Aorta (tissue), 5 donors: ENCODE results near the gene CEBPA. TPM values are rescaled to one million over a fixed set of nuclear protein-coding genes. Genes with fewer than 3 reads are reported as not detected.
A peak's percentile ranks its signal among the peaks of the same experiment; 100 is the strongest.

Experiments
- ATAC-seq: fragments of 200-7000 bp; cut with Tn5 transposase; one replicate; pipeline ENCODE4 v1.9.1; 2022; ENCODE audit warnings: moderate library complexity; ENCODE audit not compliant: low FRiP score
- DNase-seq, 2 donors: peaks; one replicate each; pipeline ENCODE4 v3.0.0-alpha.2; 2020
- H3K27ac ChIP-seq, 2 donors: one replicate each; pipeline ENCODE4 v1.5.1; 2013; ENCODE audit warnings: low read length in 2 of 2, mild to moderate bottlenecking in 2 of 2, moderate library complexity in 2 of 2, control low read depth in 1 of 2, inconsistent platforms in 1 of 2, low read depth in 1 of 2
- H3K27me3 ChIP-seq, 2 donors: one replicate each; pipeline ENCODE4 v1.6.1; 2013; ENCODE audit warnings: control low read depth in 1 of 2, low read length in 1 of 2, mild to moderate bottlenecking in 1 of 2, moderate library complexity in 1 of 2; ENCODE audit not compliant: insufficient read depth in 2 of 2, control insufficient read depth in 1 of 2
- H3K36me3 ChIP-seq, 2 donors: one replicate each; pipeline ENCODE4 v1.6.1; 2013; ENCODE audit warnings: control low read depth in 1 of 2, low read length in 1 of 2, mild to moderate bottlenecking in 1 of 2; ENCODE audit not compliant: insufficient read depth in 2 of 2, control insufficient read depth in 1 of 2
- H3K4me1 ChIP-seq, 2 donors: one replicate each; pipeline ENCODE4 v1.6.1; 2013; ENCODE audit warnings: low read length in 2 of 2, control low read depth in 1 of 2, mild to moderate bottlenecking in 1 of 2, moderate library complexity in 1 of 2; ENCODE audit not compliant: insufficient read depth in 2 of 2, control insufficient read depth in 1 of 2
- H3K4me3 ChIP-seq, 2 donors: one replicate each; pipeline ENCODE4 v1.5.1; 2013; ENCODE audit warnings: low read length in 2 of 2, control low read depth in 1 of 2, mild to moderate bottlenecking in 1 of 2
- H3K9me3 ChIP-seq: one replicate; pipeline ENCODE4 v1.6.1; 2013; ENCODE audit warnings: mild to moderate bottlenecking, low read length; ENCODE audit not compliant: control insufficient read depth
- WGBS, 2 donors: extraction: QIAGEN DNeasy Blood & Tissue Kit; methylation state at CpG; one replicate each; pipeline ENCODE4 v1.1.7; 2013; 5-methylcytosine and 5-hydroxymethylcytosine counted together
- intact Hi-C, 2 donors: fragments of 100-400 bp; cut with DNase I; formaldehyde crosslinking; loops; one replicate each; pipeline versions ENCODE4 v1.14.2 to v1.15.0; 2022
- polyA plus RNA-seq, 2 donors: library from polyadenylated mRNA; stranded (reverse); fragments of 200-250 nt; gene quantifications; one replicate each; pipeline ENCODE4 v1.2.3, GENCODE V29; 2013
- total RNA-seq, 2 donors: library from RNA; stranded (reverse); fragmentation: NEBNext Ultra II Directional; extraction: Animal tissue kit (Norgen Biotek cat#: 25700); gene quantifications; one replicate each; pipeline ENCODE4 v1.2.1, GENCODE V29; 2021
- donor health status: healthy with polysubstance abuse.
- donor health status: Bipolar disorder and iron deficiency.
- donor health status: DM: no; HTN: no; CAD: no.
- donor health status: DM: no; HTN: no; CAD: no.
- donor health status: DM: yes; HTN: yes; CAD: no.

Gene CEBPA
- total and polyA plus RNA-seq, 4 donors = 1.0 to 14.3 (median 8.2) TPM

DNA sequence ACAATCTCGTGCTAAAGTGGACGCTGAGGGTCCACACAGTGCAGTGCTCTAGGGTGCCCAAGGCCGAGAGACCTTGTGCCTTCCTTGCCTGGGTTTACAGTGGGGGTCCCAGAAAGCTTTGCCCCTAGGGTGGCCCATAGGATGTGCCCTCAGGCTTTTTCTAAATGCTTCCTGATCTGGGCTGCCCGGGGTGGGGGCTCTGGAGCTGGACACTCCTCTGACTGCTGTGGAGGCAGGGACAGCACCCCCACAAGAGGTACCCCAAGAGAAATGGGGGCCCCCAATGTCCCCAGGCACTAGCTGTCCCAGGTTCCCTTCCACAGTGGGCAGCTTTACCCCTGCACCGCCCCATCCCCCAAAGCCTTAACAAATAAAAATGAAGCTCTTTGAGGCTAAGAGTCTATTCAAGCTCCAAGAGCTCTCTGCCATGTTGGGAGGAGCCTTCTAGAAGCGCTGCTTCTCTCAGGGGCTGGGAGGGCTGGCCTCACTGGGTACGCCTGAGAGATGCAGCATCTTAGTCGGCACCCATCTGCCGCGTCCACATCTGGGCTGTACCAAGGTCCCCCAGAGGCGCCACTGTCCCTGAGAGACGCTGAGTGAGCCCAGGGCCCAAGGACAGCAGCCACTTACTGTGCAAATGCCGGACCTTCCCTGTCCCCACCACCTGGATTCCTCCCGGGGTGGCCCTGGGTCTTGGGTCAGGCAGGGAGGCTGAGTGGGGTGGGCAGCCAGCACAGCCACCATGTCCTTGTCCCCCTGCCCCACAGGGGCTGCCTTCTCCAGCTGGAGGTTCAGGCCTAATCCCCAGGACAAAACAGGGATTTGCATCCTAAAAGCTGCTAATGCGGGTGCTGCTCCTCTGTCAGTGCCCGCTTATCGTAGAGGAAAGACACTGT, 27.4 kb downstream of the CEBPA start:
- DNase-seq (peak in 1 of 2 donors; percentile 24), ATAC-seq (no peak)
- Histone ChIP-seq H3K9me3 (no peaks in the 10 kb centered on the region), H3K27ac (no peak overlapping the region), H3K27me3 (no peaks in the 10 kb centered on the region), H3K4me1 (no peaks in the 10 kb centered on the region), H3K4me3 (no peak overlapping the region), H3K36me3 (no peaks in the 10 kb centered on the region)
- intact Hi-C loops = no loop called here
- 91 to 93% methylated on average over 17 of the region's 17 CpGs for WGBS, 2 donors

DNA sequence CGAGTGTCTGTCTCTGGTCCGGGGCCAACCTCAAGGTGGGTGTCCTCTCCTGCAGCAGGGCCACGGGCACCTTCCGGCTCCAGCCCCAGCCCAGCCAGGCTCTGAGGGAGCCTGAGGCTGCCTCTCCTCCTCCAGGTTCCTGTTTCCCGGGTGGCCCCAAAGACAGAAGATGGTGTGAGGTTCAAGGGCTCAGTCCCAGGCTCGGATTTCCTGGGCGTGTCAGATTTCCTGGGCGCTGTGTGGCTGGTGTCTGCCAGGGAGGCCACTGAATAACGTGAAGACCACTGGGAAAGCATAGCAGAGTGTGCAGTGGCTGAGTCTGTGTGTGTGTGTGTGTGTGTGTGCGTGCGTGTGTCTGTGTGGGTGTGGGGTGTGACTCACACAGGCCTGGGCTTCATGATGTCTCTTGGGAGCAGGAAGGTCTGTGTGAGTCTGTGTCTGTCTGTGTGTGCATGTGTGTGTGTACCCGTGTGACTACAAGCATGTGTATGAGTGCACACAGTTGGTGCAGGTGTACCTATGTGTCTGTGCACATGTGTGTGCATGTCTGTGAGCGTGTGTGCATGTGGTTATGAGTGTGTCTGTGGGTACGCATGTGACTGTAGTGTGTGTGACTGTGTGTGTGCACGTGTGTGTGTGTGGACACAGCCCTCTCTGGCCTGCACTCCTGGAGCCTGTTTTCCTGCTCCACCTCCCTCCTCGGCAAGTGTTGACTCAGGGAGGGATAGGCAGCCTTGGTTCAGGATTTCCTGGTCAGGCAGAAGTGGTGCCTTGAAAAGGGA, 28.3 kb downstream of the CEBPA start:
- no peaks in the 10 kb centered on the region for H3K27me3 ChIP-seq
- intact Hi-C loops = no loop called here
- no peak overlapping the region for H3K4me3 ChIP-seq
- 45 to 48% methylated on average over 16 of the region's 16 CpGs for WGBS, 2 donors
- no peaks in the 10 kb centered on the region for H3K4me1 ChIP-seq
- H3K36me3 ChIP-seq = no peaks in the 10 kb centered on the region
- ATAC-seq (peak; percentile 62), DNase-seq (peak in 1 of 2 donors; percentile 67)
- H3K9me3 ChIP-seq = no peaks in the 10 kb centered on the region
- no peak overlapping the region for H3K27ac ChIP-seq

DNA sequence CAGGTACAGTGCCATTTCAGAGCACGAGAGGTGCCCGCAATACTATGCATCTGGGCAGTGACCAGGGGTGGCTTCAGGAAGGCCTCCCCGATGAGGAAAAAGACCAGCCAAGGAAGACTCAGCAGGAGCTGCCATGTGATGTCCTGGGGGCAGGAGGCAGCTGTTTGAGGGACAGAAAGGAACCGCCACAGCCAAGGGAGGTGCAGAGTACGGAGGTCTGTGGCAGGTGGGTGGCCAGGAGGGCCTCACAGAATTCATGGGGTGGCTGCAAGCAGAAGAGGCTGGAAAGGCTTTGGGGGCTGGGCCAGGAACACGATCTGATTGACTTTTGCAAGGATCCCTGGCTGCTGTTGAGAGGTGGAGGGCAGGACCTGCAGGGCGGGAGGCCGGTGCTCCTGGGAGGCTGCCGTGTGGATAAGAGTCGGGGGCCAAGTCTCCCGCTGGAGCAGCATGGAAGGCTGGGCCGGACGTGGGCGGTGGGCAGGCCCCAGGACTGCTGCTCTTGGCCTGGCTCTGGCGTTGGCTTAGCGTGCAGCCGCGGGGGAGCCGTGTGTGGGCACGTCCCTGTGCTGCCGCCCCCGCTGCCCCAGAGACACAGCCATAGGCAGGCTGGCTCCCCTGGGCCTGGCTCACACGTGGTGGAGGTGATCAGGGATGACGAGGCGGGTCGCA, 29.1 kb downstream of the CEBPA start:
- WGBS, 2 donors = 33 to 65% methylated on average over 10 to 26 of the region's 26 CpGs
- H3K9me3 ChIP-seq = no peaks in the 10 kb centered on the region
- H3K27ac ChIP-seq = no peak overlapping the region
- no peaks in the 10 kb centered on the region for H3K36me3 ChIP-seq
- no peaks in the 10 kb centered on the region for H3K4me1 ChIP-seq
- no peak overlapping the region for H3K4me3 ChIP-seq
- DNase-seq (peak in 1 of 2 donors; percentile 44), ATAC-seq (peak; percentile 29)
- no peaks in the 10 kb centered on the region for H3K27me3 ChIP-seq
- intact Hi-C loops = no loop called here

DNA sequence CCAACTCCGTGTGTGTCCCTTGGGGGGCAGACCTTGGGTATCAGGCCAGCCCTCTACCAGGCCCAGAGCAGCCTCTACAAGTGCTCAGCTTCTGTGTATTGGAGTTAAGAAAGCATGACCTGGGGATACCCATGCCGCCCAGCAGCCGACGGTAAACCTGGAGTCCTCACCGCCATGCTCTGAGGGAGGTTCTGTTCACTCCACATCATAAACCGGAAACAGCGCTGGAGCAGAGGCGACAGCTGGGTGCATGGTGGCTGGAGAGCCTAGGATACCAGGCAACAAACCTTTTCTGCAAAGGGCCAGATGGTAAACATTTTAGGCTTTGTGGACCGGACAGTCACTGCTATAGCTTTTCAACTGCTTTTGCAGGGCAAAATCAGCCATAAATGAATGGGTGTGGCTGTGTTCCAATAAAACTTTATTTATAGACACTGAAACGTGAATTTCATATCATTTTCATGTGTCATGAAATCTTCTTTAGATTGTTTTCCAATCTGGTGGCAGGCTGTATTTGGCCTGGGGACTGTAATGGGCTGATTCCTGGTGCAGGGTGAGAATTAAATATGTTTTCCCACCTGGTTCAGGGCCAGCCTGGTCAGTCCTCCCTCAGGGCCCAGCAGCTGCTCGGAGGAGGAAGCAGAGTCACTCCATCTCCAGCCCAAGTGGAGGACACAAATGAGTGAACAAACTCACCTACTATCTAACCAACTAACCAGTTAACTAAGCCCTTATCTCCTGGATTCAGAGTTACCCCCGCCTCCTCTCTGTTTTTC, 30.9 kb downstream of the CEBPA start:
- 86 to 93% methylated on average over 12 of the region's 12 CpGs for WGBS, 2 donors

DNA sequence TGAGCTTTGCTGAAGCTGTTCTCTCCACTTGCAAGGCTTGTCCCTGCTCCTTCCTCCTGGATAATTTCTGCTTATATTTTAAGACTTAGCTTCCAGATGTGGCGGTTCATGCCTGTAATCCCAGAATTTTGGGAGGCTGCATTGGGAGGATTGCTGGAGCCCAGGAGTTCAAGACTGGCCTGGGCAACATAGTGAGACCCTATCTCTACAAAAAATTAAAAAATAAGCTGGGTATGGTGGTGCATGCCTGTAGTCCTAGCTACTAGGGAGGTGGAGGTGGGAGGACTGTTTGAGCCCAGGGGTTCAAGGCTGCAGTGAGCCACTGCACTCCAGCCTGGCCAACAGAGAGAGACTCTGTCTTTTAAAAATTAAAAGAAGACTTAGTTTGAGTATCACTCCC, 31.6 kb downstream of the CEBPA start:
- Histone ChIP-seq H3K36me3 (no peaks in the 10 kb centered on the region), H3K4me1 (no peaks in the 10 kb centered on the region), H3K27ac (no peak overlapping the region), H3K4me3 (no peak overlapping the region), H3K9me3 (no peaks in the 10 kb centered on the region), H3K27me3 (no peaks in the 10 kb centered on the region)
- WGBS, 2 donors = 96 to 97% methylated on average over 1 of the region's 1 CpG
- ATAC-seq = no peak
- DNase-seq = peak in 1 of 2 donors; percentile 6
- intact Hi-C loops = no loop called here

More for the DNA sequence above, 30.9 kb downstream of the CEBPA start:
- Histone ChIP-seq H3K27me3 (no peaks in the 10 kb centered on the region), H3K36me3 (no peaks in the 10 kb centered on the region), H3K9me3 (no peaks in the 10 kb centered on the region), H3K4me3 (no peak overlapping the region), H3K27ac (no peak overlapping the region), H3K4me1 (no peaks in the 10 kb centered on the region)
- ATAC-seq = no peak
- intact Hi-C loops = no loop called here
- peak in 1 of 2 donors; percentile 13 for DNase-seq

DNA sequence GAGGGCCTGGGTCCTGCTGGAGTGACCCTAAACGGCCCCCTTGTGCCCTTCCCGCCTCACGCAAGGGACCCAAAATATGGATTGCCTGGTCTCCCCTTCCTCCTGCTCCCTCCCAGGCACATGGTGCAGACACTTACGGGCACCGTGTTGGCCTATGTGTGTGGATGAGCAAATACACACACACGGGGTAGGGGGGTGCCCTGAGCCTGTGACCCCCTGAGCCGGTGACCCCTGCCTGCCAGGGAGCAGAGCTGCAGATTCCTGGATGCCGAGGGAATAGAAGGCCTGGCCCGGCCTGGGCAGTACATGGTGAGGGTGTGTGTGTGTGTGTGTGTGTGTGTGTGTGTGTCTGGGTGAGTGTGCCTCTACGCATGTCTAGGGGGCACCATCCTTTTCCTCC, 33.3 kb downstream of the CEBPA start:
- no peak for ATAC-seq
- 78 to 82% methylated on average over 10 of the region's 10 CpGs for WGBS, 2 donors
- no peaks in the 10 kb centered on the region for H3K36me3 ChIP-seq

DNA sequence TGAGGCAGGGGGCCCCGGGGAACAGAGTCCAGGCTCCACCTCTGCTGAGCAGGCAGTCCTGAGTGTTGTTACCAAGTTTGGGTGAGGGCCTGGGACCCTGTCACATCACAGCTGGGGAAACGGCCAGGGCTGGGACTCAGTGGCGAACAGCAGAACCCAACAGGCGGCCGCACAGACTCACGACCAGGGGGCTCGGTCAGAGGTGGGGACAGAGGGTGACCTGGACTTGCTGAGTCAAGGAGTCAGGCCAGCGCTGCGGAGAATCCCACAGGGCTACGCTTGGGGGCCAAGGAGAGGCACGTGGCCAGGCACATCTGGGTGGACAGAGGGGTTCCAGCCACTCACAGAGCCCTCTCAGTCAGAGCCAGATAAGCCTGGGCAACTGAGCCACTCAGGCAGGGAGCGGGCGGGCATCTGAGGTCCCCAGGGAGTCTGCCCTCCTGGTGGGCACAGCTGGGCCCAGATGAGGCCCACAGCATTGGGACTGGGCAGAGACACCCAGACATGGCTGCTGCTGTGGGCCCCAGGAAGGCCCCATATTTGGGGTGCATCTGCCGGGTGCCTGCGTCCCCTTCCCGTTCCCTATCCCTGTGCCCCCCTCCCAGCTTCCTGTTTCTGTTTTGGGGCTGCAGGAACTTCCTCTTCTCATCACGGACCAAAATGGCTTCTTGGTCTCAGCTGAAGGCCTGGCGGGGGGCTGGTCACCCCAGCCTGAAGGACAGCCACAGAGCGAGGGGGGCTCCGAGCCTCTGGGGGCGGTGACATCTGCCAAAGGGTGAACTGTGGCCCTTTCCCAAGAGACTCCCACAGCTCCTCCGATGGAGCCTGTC, 34.0 kb downstream of the CEBPA start:
- no peaks in the 10 kb centered on the region for H3K36me3 ChIP-seq
- H3K27ac ChIP-seq = no peak overlapping the region
- no peaks in the 10 kb centered on the region for H3K9me3 ChIP-seq
- intact Hi-C loops = no loop called here
- no peaks in the 10 kb centered on the region for H3K4me1 ChIP-seq
- H3K27me3 ChIP-seq = no peaks in the 10 kb centered on the region
- WGBS, 2 donors = 77 to 81% methylated on average over 22 of the region's 22 CpGs
- ATAC-seq (no peak), DNase-seq (peak in 1 of 2 donors; percentile 67)
- H3K4me3 ChIP-seq = no peak overlapping the region

More for the DNA sequence above, 33.3 kb downstream of the CEBPA start:
- Histone ChIP-seq H3K27ac (no peak overlapping the region), H3K4me3 (no peak overlapping the region), H3K4me1 (no peaks in the 10 kb centered on the region), H3K9me3 (no peaks in the 10 kb centered on the region), H3K27me3 (no peaks in the 10 kb centered on the region)
- DNase-seq = no peak
- intact Hi-C loops = no loop called here
